Glutamatergic neuron (in vitro differentiated cells): ENCODE data around the gene HDAC6. TPM values are rescaled to one million over a fixed set of nuclear protein-coding genes. Genes with fewer than 3 reads are reported as not detected.

ENCODE experiments used
- DNase-seq: peaks from one replicate; pipeline ENCODE4 v3.0.0; 2022
- H3K27ac Mint-ChIP-seq: one replicate; pipeline ENCODE4 v1.8.0; 2020; ENCODE audit warnings: mild to moderate bottlenecking, mixed read lengths, inconsistent platforms; ENCODE audit not compliant: unreplicated experiment
- H3K27me3 Mint-ChIP-seq: one replicate; pipeline ENCODE4 v1.8.0; 2020; ENCODE audit warnings: mild to moderate bottlenecking, moderate library complexity, mixed read lengths, inconsistent platforms; ENCODE audit not compliant: unreplicated experiment
- H3K36me3 Mint-ChIP-seq: one replicate; pipeline ENCODE4 v1.8.0; 2020; ENCODE audit warnings: mild to moderate bottlenecking, mixed read lengths, inconsistent platforms; ENCODE audit not compliant: unreplicated experiment
- H3K4me1 Mint-ChIP-seq: one replicate; pipeline ENCODE4 v1.8.0; 2020; ENCODE audit warnings: mild to moderate bottlenecking, low read depth, mixed read lengths, inconsistent platforms; ENCODE audit not compliant: unreplicated experiment
- H3K4me3 Mint-ChIP-seq: one replicate; pipeline ENCODE4 v1.8.0; 2020; ENCODE audit warnings: mild to moderate bottlenecking, mixed read lengths, inconsistent platforms; ENCODE audit not compliant: unreplicated experiment
- H3K9me3 Mint-ChIP-seq: one replicate; pipeline ENCODE4 v1.8.0; 2020; ENCODE audit warnings: mild to moderate bottlenecking, moderate library complexity, mixed read lengths, inconsistent platforms; ENCODE audit not compliant: unreplicated experiment
- total RNA-seq: library from RNA; stranded (reverse); fragmentation: NEBNext Ultra II Directional; extraction: Animal tissue kit (Norgen Biotek cat#: 25700); gene quantifications from one replicate; pipeline ENCODE4 v1.2.1, GENCODE V29; 2021; ENCODE audit not compliant: unreplicated experiment
- TF ChIP-seq, protein P1 (sequence below): fragments of 200-600 bp; sonication (generic); IDR thresholded peaks from one replicate; pipeline ENCODE4 v1.5.0; 2021; ENCODE audit not compliant: partially characterized antibody, unreplicated experiment

The HDAC6 gene
- total RNA-seq, 1 donor from 2014 or later: 264 TPM

DNA sequence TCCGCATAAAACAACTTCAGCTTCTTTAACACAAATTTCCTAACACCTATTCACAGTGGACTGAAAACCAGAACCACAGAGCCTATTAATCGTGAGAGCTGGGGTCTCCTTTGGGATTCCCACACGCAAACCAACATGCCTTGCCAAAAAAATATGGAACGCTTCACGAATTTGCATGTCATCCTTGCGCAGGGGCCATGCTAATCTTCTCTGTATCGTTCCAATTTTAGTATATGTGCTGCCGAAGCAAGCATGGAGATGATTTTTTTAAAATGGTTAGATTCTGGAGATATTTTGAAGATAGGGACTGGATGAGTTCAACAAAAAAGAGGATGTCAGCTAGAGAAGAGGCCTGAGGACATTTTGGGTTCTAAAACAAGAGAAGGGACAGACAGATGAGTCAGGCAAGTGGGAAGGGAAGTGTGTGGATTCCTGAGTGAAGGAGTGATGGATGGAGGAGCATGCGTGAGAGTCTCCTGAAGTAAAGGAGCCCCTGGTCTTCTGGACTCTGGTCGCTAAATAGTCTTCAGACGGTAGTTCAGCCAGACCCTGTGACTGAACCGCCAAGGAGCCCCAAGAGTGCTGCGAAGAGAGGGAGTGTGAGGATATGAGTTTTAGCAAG lies 24.9 kb upstream of the HDAC6 start:
- H3K9me3 Mint-ChIP-seq: peaks cover 4% of the 10 kb centered on the region
- H3K4me3 Mint-ChIP-seq: no peak overlapping the region
- TF ChIP-seq, protein P1, sequence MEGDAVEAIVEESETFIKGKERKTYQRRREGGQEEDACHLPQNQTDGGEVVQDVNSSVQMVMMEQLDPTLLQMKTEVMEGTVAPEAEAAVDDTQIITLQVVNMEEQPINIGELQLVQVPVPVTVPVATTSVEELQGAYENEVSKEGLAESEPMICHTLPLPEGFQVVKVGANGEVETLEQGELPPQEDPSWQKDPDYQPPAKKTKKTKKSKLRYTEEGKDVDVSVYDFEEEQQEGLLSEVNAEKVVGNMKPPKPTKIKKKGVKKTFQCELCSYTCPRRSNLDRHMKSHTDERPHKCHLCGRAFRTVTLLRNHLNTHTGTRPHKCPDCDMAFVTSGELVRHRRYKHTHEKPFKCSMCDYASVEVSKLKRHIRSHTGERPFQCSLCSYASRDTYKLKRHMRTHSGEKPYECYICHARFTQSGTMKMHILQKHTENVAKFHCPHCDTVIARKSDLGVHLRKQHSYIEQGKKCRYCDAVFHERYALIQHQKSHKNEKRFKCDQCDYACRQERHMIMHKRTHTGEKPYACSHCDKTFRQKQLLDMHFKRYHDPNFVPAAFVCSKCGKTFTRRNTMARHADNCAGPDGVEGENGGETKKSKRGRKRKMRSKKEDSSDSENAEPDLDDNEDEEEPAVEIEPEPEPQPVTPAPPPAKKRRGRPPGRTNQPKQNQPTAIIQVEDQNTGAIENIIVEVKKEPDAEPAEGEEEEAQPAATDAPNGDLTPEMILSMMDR: no peak
- H3K36me3 Mint-ChIP-seq: no peaks in the 10 kb centered on the region
- peaks cover 2% of the 10 kb centered on the region for H3K27me3 Mint-ChIP-seq
- no peak for DNase-seq
- H3K27ac Mint-ChIP-seq: no peak overlapping the region
- no peaks in the 10 kb centered on the region for H3K4me1 Mint-ChIP-seq

DNA sequence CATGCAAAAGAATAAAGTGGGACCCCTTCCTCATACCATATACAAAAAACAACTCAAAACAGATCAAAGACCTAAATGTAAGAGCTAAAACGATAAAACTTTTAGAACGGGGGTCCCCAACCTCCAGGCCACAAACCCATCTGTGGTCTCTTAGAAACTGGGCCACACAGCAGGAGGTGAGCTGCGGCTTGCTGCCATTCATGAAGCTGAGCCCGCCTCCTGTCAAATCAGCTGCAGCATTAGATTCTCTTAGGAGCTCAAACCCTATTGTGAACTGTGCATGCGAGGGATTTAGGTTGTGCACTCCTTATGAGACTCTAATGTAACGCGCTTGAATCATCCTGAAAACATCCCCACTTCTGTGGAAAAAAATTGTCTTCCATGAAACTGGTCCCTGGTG lies 22.5 kb upstream of the HDAC6 start:
- TF ChIP-seq, protein P1: no peak
- Mint-ChIP-seq H3K4me3 (no peak overlapping the region), H3K27me3 (peaks cover 2% of the 10 kb centered on the region), H3K9me3 (peaks cover 4% of the 10 kb centered on the region), H3K27ac (no peak overlapping the region), H3K36me3 (no peaks in the 10 kb centered on the region), H3K4me1 (no peaks in the 10 kb centered on the region)
- DNase-seq: no peak

DNA sequence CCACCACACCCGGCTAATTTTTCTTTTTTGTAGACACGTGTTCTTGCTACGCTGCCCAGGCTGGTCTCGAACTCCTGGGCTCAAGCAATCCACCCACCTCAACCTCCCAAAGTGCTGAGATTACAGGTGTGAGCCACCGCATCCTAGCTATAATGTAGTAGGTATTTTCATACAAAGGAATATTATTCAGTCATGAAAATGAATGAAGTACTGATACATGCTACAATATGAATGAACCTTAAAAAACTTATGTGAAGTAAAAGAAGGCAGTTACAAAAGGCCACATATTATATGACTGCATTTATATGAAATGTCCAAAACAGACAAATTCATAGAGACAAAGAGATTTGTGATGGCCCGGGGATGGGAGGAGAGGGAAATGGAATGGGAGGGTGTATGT lies 20.2 kb upstream of the HDAC6 start:
- TF ChIP-seq, protein P1: no peak
- Mint-ChIP-seq H3K27me3 (no peaks in the 10 kb centered on the region), H3K27ac (no peak overlapping the region), H3K4me1 (no peaks in the 10 kb centered on the region), H3K36me3 (no peaks in the 10 kb centered on the region), H3K4me3 (no peak overlapping the region), H3K9me3 (peaks cover 1% of the 10 kb centered on the region)
- DNase-seq: no peak

DNA sequence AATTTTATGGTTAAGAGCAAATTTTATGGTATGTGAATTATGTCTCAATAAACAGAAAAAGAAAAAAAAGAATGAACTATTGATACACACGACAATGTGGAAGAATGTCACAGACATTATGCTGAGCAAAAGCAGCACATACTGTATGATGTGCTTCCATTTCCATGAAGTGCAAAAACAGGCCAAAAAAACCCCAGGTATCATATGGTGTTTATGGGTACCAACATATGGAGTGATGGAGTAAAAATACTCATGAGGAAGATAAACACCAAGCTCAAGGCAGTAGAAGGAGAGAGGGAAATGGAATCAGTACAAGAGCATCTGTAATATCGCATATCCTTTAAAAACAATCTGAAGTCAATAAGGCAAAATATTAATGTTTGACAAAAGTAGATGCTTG lies 19.7 kb upstream of the HDAC6 start:
- Mint-ChIP-seq H3K4me3 (no peak overlapping the region), H3K4me1 (no peaks in the 10 kb centered on the region), H3K9me3 (peaks cover 1% of the 10 kb centered on the region), H3K27me3 (no peaks in the 10 kb centered on the region), H3K36me3 (no peaks in the 10 kb centered on the region), H3K27ac (no peak overlapping the region)
- no peak for DNase-seq
- TF ChIP-seq, protein P1: no peak

DNA sequence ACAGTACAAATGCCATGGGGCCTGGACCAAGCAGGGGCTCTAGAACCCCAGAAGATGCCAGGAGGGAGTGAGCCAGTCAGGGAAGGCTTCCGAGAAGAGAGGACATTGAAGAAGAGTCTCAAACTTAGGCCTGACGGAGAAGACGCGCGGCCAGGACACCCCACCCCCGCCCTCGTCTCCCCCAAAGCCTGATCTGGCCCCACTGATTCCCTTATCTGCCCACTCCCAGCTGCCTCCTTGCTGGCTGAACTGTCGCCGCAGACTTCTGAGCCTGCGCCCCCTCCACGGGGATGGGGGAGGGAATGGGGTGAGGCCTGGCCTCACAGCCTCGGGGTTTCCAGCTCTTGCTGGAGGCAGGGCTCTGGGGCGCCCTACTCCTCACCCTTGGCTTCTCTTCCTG lies 19.1 kb upstream of the HDAC6 start:
- TF ChIP-seq, protein P1: no peak
- no peak for DNase-seq
- no peaks in the 10 kb centered on the region for H3K36me3 Mint-ChIP-seq
- H3K4me1 Mint-ChIP-seq: no peaks in the 10 kb centered on the region
- no peak overlapping the region for H3K27ac Mint-ChIP-seq
- H3K4me3 Mint-ChIP-seq: no peak overlapping the region
- H3K27me3 Mint-ChIP-seq: no peaks in the 10 kb centered on the region
- H3K9me3 Mint-ChIP-seq: peaks cover 2% of the 10 kb centered on the region
